ENCODE data around the gene KRT7. TPM values are rescaled to one million over a fixed set of nuclear protein-coding genes. Genes with fewer than 3 reads are reported as not detected.
A peak's percentile ranks its signal among the peaks of the same experiment; 100 is the strongest.

Gene KRT7
- total RNA-seq, 1 donor from 2014 or later: not detected

DNA sequence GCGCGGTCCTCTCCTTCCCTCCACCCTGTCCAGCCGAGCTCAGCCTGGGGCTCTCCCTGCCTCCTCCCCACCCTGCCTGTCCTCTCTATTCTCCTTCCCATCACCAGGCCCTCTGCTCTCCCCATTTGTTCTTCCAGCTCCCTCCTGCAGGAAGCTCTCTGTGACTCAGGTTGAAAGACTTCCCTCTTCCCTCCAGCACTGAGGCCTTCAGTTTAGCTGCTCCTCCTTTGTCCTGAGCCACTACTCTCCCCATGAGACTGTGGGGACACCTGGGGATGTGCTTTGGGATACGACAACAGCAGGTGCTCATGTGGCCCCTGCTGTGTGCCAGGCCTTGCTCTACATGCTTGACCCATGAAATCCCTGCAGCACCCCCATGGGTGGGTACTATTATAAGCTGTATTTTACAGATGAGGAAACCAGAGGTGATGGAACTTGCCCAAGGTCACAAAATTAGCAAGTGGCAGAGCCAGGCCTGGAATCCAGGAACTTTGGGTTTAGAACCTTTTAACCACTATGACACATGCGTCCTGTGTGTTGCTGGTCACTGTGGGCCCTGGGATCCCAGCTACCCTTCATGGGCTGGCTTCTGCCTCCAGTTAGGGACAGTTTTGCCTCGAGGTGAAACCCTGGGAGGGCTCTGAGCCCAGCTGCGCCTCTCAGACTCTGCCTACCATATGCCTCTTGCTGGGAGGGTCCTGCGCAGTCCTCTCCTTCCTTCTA lies 46.8 kb upstream of the KRT7 start:
- H3K36me3 Mint-ChIP-seq (ENCODE audit: low read depth): no peaks in the 10 kb centered on the region
- H3K4me3 Mint-ChIP-seq: no peak overlapping the region
- H3K9me3 Mint-ChIP-seq: no peaks in the 10 kb centered on the region
- DNase-seq (ENCODE audit: low read depth, low spot score): no peak
- no peaks in the 10 kb centered on the region for H3K27me3 Mint-ChIP-seq (ENCODE audit: low read depth)
- TF ChIP-seq CTCF (conservative IDR thresholded peaks at IDR 0.05): no peak
- peak overlapping the region; percentile 43 for H3K27ac Mint-ChIP-seq (ENCODE audit: unreplicated experiment)
- peaks cover 8% of the 10 kb centered on the region for H3K4me1 Mint-ChIP-seq

GRCh38 chr12:52187206-52187605 lies 45.8 kb upstream of the KRT7 start:
- no peak for DNase-seq (ENCODE audit: low read depth, low spot score)

GRCh38 chr12:52187640-52188039 lies 45.4 kb upstream of the KRT7 start:
- H3K4me1 Mint-ChIP-seq: peaks cover 4% of the 10 kb centered on the region
- H3K36me3 Mint-ChIP-seq (ENCODE audit: low read depth): no peaks in the 10 kb centered on the region
- no peak overlapping the region for H3K4me3 Mint-ChIP-seq
- no peak for TF ChIP-seq CTCF (conservative IDR thresholded peaks at IDR 0.05)
- no peaks in the 10 kb centered on the region for H3K9me3 Mint-ChIP-seq
- no peak overlapping the region for H3K27ac Mint-ChIP-seq (ENCODE audit: unreplicated experiment)
- DNase-seq (ENCODE audit: low read depth, low spot score): no peak
- H3K27me3 Mint-ChIP-seq (ENCODE audit: low read depth): no peaks in the 10 kb centered on the region

More at GRCh38 chr12:52187206-52187605, 45.8 kb upstream of the KRT7 start:
- H3K4me1 Mint-ChIP-seq: peaks cover 4% of the 10 kb centered on the region
- H3K27ac Mint-ChIP-seq (ENCODE audit: unreplicated experiment): no peak overlapping the region
- no peak for TF ChIP-seq CTCF (conservative IDR thresholded peaks at IDR 0.05)
- H3K36me3 Mint-ChIP-seq (ENCODE audit: low read depth): no peaks in the 10 kb centered on the region
- H3K27me3 Mint-ChIP-seq (ENCODE audit: low read depth): no peaks in the 10 kb centered on the region
- H3K4me3 Mint-ChIP-seq: no peak overlapping the region
- no peaks in the 10 kb centered on the region for H3K9me3 Mint-ChIP-seq

GRCh38 chr12:52188658-52189057 lies 44.4 kb upstream of the KRT7 start:
- Mint-ChIP-seq H3K27ac (ENCODE audit: unreplicated experiment) (no peak overlapping the region), H3K4me3 (no peak overlapping the region), H3K27me3 (ENCODE audit: low read depth) (no peaks in the 10 kb centered on the region), H3K4me1 (peaks cover 4% of the 10 kb centered on the region), H3K36me3 (ENCODE audit: low read depth) (no peaks in the 10 kb centered on the region), H3K9me3 (no peaks in the 10 kb centered on the region)
- TF ChIP-seq CTCF (conservative IDR thresholded peaks at IDR 0.05): no peak
- DNase-seq (ENCODE audit: low read depth, low spot score): no peak

GRCh38 chr12:52189376-52190174 lies 43.5 kb upstream of the KRT7 start:
- Mint-ChIP-seq H3K4me1 (peaks cover 4% of the 10 kb centered on the region), H3K27me3 (ENCODE audit: low read depth) (no peaks in the 10 kb centered on the region), H3K36me3 (ENCODE audit: low read depth) (no peaks in the 10 kb centered on the region), H3K4me3 (no peak overlapping the region), H3K9me3 (no peaks in the 10 kb centered on the region), H3K27ac (ENCODE audit: unreplicated experiment) (no peak overlapping the region)
- DNase-seq (ENCODE audit: low read depth, low spot score): no peak
- TF ChIP-seq CTCF (conservative IDR thresholded peaks at IDR 0.05): no peak

Measured in neural crest cell (in vitro differentiated cells).